Ascending aorta (tissue), 2 donors: ENCODE data around the gene MZB1. TPM values are rescaled to one million over a fixed set of nuclear protein-coding genes. Genes with fewer than 3 reads are reported as not detected.

Source experiments
- DNase-seq, 2 donors: peaks; one replicate each; pipeline ENCODE4 v3.0.0-alpha.2; 2019; ENCODE audit warnings: low spot score in 2 of 2
- H3K27ac ChIP-seq, 2 donors: fragments of 200-600 bp; sonication (generic); one replicate each; pipeline ENCODE4 v1.5.1; 2016 to 2017; ENCODE audit warnings: mild to moderate bottlenecking in 1 of 2
- H3K27me3 ChIP-seq: fragments of 200-600 bp; sonication (generic); one replicate; pipeline ENCODE4 v1.5.1; 2017
- H3K36me3 ChIP-seq, 2 donors: fragments of 200-600 bp; sonication (generic); one replicate each; pipeline ENCODE4 v1.5.1; 2016
- H3K4me1 ChIP-seq, 2 donors: fragments of 200-600 bp; sonication (generic); one replicate each; pipeline ENCODE4 v1.5.1; 2016 to 2017; ENCODE audit warnings: mild to moderate bottlenecking in 1 of 2
- H3K4me3 ChIP-seq, 2 donors: fragments of 200-600 bp; sonication (generic); one replicate each; pipeline ENCODE4 v1.5.1; 2016 to 2017; ENCODE audit warnings: mild to moderate bottlenecking in 1 of 2
- H3K9me3 ChIP-seq, 2 donors: fragments of 200-600 bp; sonication (generic); one replicate each; pipeline ENCODE4 v1.5.1; 2016
- intact Hi-C: fragments of 100-400 bp; cut with DNase I; formaldehyde crosslinking; loops from one replicate; pipeline ENCODE4 v1.15.1; 2023
- total RNA-seq: library from RNA; depleted of rRNA; stranded (reverse); fragments of >200 nt; gene quantifications from one replicate; pipeline ENCODE4 v1.1.0, GENCODE V29; 2016
- TF ChIP-seq, protein P1 (sequence below), 3 experiments: fragments of 200-600 bp in 2 of 3; fragments of 450-650 bp in 1 of 3; sonication (generic) in 2 of 3; IDR thresholded peaks; one replicate each; pipeline ENCODE4 v1.5.1; 2016 to 2019; ENCODE audit warnings: antibody characterized with exemption in 3 of 3, mild to moderate bottlenecking in 1 of 3, moderate library complexity in 1 of 3

The MZB1 gene
- total RNA-seq, 1 donor from 2014 or later = 8.0 TPM

- Histone ChIP-seq H3K4me1 (peaks cover 0 to 6% of the 10 kb centered on the region in 2 donors), H3K27me3 (no peaks in the 10 kb centered on the region), H3K9me3 (no peaks in the 10 kb centered on the region), H3K27ac (no peak overlapping the region), H3K4me3 (no peak overlapping the region), H3K36me3 (peaks cover 30 to 43% of the 10 kb centered on the region in 2 donors)
- TF ChIP-seq, protein P1, sequence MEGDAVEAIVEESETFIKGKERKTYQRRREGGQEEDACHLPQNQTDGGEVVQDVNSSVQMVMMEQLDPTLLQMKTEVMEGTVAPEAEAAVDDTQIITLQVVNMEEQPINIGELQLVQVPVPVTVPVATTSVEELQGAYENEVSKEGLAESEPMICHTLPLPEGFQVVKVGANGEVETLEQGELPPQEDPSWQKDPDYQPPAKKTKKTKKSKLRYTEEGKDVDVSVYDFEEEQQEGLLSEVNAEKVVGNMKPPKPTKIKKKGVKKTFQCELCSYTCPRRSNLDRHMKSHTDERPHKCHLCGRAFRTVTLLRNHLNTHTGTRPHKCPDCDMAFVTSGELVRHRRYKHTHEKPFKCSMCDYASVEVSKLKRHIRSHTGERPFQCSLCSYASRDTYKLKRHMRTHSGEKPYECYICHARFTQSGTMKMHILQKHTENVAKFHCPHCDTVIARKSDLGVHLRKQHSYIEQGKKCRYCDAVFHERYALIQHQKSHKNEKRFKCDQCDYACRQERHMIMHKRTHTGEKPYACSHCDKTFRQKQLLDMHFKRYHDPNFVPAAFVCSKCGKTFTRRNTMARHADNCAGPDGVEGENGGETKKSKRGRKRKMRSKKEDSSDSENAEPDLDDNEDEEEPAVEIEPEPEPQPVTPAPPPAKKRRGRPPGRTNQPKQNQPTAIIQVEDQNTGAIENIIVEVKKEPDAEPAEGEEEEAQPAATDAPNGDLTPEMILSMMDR (IDR thresholded peaks at IDR 0.05) = no peak
- DNase-seq = no peak
- intact Hi-C loops = no loop called here
Measured at GRCh38 chr5:139430015-139430414, 40.3 kb upstream of the MZB1 start.

GRCh38 chr5:139426203-139426885 lies 36.6 kb upstream of the MZB1 start:
- H3K9me3 ChIP-seq = no peaks in the 10 kb centered on the region
- no peaks in the 10 kb centered on the region for H3K27me3 ChIP-seq
- intact Hi-C loops = loop anchor here (10.0 kb wide), 1 partner anchor 338 kb away; no protein-coding TSS in a partner anchor
- DNase-seq = peak in 1 of 2 donors; percentile 68
- TF ChIP-seq, protein P1 (IDR thresholded peaks at IDR 0.05) = no peak
- peaks cover 0 to 6% of the 10 kb centered on the region in 2 donors for H3K4me1 ChIP-seq
- peak overlapping the region in 1 of 2 donors; percentile 58 for H3K27ac ChIP-seq
- H3K36me3 ChIP-seq = peaks cover 39 to 44% of the 10 kb centered on the region in 2 donors
- no peak overlapping the region for H3K4me3 ChIP-seq

DNA sequence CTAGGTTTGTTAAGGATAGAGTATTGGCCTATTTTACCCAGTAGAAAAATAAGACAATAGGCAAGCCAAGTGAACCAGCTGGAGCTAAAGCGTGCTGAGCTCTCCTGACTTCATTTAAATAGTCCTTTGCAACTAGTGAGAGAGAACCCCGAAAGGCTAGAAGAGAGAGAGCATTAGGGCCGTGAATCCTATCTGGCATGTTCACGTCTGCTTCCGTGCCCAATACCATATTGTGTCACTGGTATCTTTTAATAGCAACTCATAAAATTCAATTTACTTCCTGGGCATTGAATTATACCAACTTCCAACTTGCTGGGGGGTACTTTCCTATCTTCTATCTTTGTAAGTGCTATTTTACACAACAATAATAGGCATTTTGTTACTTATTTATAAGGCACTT lies 35.8 kb upstream of the MZB1 start:
- TF ChIP-seq, protein P1 (IDR thresholded peaks at IDR 0.05) = no peak
- no peaks in the 10 kb centered on the region for H3K9me3 ChIP-seq
- peaks cover 42 to 52% of the 10 kb centered on the region in 2 donors for H3K36me3 ChIP-seq
- intact Hi-C loops = loop anchor here (10.0 kb wide), 1 partner anchor 339 kb away; no protein-coding TSS in a partner anchor
- H3K27me3 ChIP-seq = no peaks in the 10 kb centered on the region
- peak overlapping the region in 1 of 2 donors; percentile 58 for H3K27ac ChIP-seq
- DNase-seq = no peak
- H3K4me1 ChIP-seq = peaks cover 0 to 6% of the 10 kb centered on the region in 2 donors
- H3K4me3 ChIP-seq = no peak overlapping the region

DNA sequence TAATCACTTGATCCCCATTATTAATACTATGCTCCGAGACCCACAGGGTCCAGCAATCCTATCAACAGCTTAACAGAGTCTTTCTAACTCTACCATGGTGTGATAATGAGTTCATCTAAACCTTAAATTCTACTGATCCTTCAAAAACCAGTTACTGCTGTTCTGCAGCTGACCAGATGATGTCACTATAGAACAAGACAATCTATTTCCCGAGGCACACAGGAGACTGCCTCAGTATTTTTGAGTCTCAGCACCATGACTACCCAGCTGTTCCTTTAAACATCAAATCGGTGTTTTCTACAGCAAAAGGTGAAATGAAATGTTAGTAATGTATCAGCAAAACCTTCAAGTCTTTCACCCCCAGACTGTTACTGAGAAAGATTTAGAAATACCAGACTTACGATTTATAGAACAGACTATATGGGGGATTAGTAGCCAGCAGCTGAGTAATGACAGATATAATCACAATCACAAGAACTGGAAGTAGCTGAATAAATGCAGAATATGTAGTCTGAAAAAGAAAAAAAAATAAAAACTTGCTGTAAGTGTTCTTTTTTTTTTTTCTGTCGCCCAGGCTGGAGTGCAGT lies 32.7 kb upstream of the MZB1 start:
- H3K4me3 ChIP-seq = no peak overlapping the region
- intact Hi-C loops = loop anchor here (1.0 to 10.0 kb wide), 4 partner anchors 58 to 342 kb away; partner anchors contain the start of gene UBE2D2
- no peak overlapping the region for H3K27ac ChIP-seq
- H3K9me3 ChIP-seq = no peaks in the 10 kb centered on the region
- no peaks in the 10 kb centered on the region for H3K27me3 ChIP-seq
- DNase-seq = peak in 1 of 2 donors; percentile 74
- H3K4me1 ChIP-seq = peaks cover 0 to 14% of the 10 kb centered on the region in 2 donors
- TF ChIP-seq, protein P1 (IDR thresholded peaks at IDR 0.05) = peak; percentile 79 to 84 (median 80)
- H3K36me3 ChIP-seq = peaks cover 46 to 59% of the 10 kb centered on the region in 2 donors

- H3K4me3 ChIP-seq = no peak overlapping the region
- intact Hi-C loops = loop anchor here (5.0 to 10.0 kb wide), 2 partner anchors 143 to 345 kb away; partner anchors contain the start of gene UBE2D2
- TF ChIP-seq, protein P1 (IDR thresholded peaks at IDR 0.05) = no peak
- peaks cover 10 to 34% of the 10 kb centered on the region in 2 donors for H3K4me1 ChIP-seq
- no peaks in the 10 kb centered on the region for H3K27me3 ChIP-seq
- H3K27ac ChIP-seq = peak overlapping the region; percentile 2 to 72
- no peaks in the 10 kb centered on the region for H3K9me3 ChIP-seq
- peaks cover 26 to 43% of the 10 kb centered on the region in 2 donors for H3K36me3 ChIP-seq
- DNase-seq = peak in 1 of 2 donors; percentile 52
Measured at GRCh38 chr5:139419226-139420192, 29.8 kb upstream of the MZB1 start.
